HCT116 (cell line): ENCODE results near the gene ZNF335.

ENCODE experiments used
- JUND ChIP-seq: IDR thresholded peaks from 2 replicates; pipeline ENCODE4 v1.6.1; 2012
- POLR2A ChIP-seq: IDR thresholded peaks from 2 replicates; pipeline ENCODE4 v1.7.0; 2011; ENCODE audit warnings: borderline replicate concordance; ENCODE audit not compliant: insufficient read depth, insufficient read length; ENCODE audit errors: extremely low read depth
- POLR2AphosphoS5 ChIP-seq: IDR thresholded peaks from 2 replicates; pipeline ENCODE4 v1.6.1; 2011; ENCODE audit warnings: mild to moderate bottlenecking, low read depth, low read length, moderate library complexity
- SIN3A ChIP-seq: IDR thresholded peaks from 2 replicates; pipeline ENCODE4 v1.6.1; 2012; ENCODE audit warnings: low read depth
- YY1 ChIP-seq: IDR thresholded peaks from 2 replicates; pipeline ENCODE4 v1.6.1; 2011; ENCODE audit warnings: low read length, low read depth, moderate library complexity, mild to moderate bottlenecking; ENCODE audit not compliant: insufficient replicate concordance; ENCODE audit errors: extremely low read depth
- ZNF274 ChIP-seq: fragments of 200-500 bp; sonication (Bioruptor generic); IDR thresholded peaks from 2 replicates; pipeline ENCODE4 v1.6.1; 2014; ENCODE audit warnings: mild to moderate bottlenecking, low read depth, low read length, inconsistent platforms
- TF ChIP-seq, protein P1 (sequence below), 3 experiments: fragments of 200-600 bp in 1 of 3; sonication (generic) in 1 of 3; IDR thresholded peaks in 2 of 3; conservative IDR thresholded peaks in 1 of 3; 2 replicates each; pipeline ENCODE4 v1.5.1; 2012 to 2017; ENCODE audit warnings: low read depth in 2 of 3, low read length in 2 of 3, antibody characterized with exemption in 1 of 3, borderline replicate concordance in 1 of 3, control low read depth in 1 of 3, mild to moderate bottlenecking in 1 of 3, mixed read lengths in 1 of 3, mixed run types in 1 of 3, moderate library complexity in 1 of 3; ENCODE audit not compliant: insufficient read depth in 1 of 3
- TF ChIP-seq, protein P2 (sequence below): IDR thresholded peaks from 2 replicates; pipeline ENCODE4 v1.6.1; 2012

DNA sequence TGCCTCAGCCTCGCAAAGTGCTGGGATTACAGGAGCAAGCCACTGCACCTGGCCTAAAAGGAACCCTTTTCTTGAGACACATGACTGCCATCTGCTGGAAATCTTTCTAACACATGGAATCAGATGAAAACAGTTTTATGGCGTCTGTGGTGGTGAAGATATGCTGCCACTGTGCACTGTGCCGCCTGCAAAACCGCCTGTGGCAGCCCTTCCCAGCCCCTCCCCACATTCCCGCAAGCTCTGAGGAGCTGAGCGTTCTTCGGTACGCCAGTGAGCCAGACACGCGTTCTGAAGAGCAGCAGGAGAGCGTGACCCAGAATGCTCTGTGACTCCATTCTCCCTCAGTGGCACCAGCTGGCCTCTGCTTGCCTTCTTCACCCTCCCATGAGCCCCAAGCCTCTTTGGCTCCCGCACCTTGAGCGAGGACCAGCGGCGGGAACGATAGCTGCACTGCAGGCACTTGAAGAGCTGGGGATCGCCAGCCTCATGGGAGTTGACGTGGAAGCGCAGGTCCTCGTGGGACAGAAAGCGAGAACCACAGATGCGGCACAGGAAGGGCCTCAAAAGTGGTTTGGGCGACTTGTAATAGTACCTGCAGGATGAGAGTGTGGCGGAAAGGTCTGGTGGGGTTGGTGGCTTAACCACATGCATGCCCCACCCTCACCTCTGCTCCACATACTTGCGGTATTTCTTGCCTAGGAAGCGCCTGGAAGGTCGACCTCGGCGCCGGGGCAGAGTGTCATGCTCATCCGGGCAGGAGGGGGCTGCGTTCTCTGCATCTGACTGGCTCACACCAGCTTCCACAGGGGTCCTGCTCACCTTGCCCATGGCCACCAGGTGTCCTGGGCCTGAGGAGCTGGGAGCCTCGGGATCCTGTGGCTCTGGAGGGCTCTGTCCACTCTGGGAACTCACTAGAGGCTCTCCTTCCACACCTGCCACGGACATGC, 8.7 kb downstream of the ZNF335 start:
- TF ChIP-seq, protein P1, sequence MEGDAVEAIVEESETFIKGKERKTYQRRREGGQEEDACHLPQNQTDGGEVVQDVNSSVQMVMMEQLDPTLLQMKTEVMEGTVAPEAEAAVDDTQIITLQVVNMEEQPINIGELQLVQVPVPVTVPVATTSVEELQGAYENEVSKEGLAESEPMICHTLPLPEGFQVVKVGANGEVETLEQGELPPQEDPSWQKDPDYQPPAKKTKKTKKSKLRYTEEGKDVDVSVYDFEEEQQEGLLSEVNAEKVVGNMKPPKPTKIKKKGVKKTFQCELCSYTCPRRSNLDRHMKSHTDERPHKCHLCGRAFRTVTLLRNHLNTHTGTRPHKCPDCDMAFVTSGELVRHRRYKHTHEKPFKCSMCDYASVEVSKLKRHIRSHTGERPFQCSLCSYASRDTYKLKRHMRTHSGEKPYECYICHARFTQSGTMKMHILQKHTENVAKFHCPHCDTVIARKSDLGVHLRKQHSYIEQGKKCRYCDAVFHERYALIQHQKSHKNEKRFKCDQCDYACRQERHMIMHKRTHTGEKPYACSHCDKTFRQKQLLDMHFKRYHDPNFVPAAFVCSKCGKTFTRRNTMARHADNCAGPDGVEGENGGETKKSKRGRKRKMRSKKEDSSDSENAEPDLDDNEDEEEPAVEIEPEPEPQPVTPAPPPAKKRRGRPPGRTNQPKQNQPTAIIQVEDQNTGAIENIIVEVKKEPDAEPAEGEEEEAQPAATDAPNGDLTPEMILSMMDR (IDR thresholded peaks at IDR 0.05 in 2 of 3, conservative IDR thresholded peaks at IDR 0.05 in 1 of 3; ENCODE audit: borderline replicate concordance in 1 of 3, insufficient read depth in 1 of 3, low read depth in 2 of 3, low read length in 2 of 3): peak; percentile 19 to 49 (median 45); a peak in 3 of 6 replicates
- TF ChIP-seq JUND: no peak
- TF ChIP-seq POLR2A: no peak
- TF ChIP-seq SIN3A: no peak
- TF ChIP-seq POLR2AphosphoS5: no peak
- TF ChIP-seq ZNF274: no peak
- TF ChIP-seq, protein P2, sequence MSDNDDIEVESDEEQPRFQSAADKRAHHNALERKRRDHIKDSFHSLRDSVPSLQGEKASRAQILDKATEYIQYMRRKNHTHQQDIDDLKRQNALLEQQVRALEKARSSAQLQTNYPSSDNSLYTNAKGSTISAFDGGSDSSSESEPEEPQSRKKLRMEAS: no peak
- TF ChIP-seq YY1: no peak
